ENCODE results near the gene PYCR2.

Gene PYCR2

GRCh38 chr1:225917536-225917935, 6.5 kb downstream of the PYCR2 start:
- DNase-seq = no peak

GRCh38 chr1:225917101-225917500, 6.9 kb downstream of the PYCR2 start:
- DNase-seq = no peak

GRCh38 chr1:225915538-225915991, 8.5 kb downstream of the PYCR2 start:
- no peak for DNase-seq

- no peak for DNase-seq
Observed at GRCh38 chr1:225914947-225915346, 9.1 kb downstream of the PYCR2 start.

GRCh38 chr1:225914391-225914790, 9.7 kb downstream of the PYCR2 start:
- DNase-seq = no peak

GRCh38 chr1:225911191-225912130, 12.6 kb downstream of the PYCR2 start:
- DNase-seq = no peak

GRCh38 chr1:225909477-225909876, 14.6 kb downstream of the PYCR2 start:
- no peak for DNase-seq

GRCh38 chr1:225908773-225909172, 15.3 kb downstream of the PYCR2 start:
- DNase-seq = peak; percentile 21 to 77

- DNase-seq = no peak
Observed at GRCh38 chr1:225908013-225908640, 15.9 kb downstream of the PYCR2 start.

- no peak for DNase-seq
Observed at GRCh38 chr1:225907341-225907740, 16.7 kb downstream of the PYCR2 start.

- DNase-seq = no peak
Observed at GRCh38 chr1:225906467-225906866, 17.6 kb downstream of the PYCR2 start.

GRCh38 chr1:225903623-225904022, 20.4 kb downstream of the PYCR2 start:
- no peak for DNase-seq

- DNase-seq = no peak
Observed at GRCh38 chr1:225899044-225899925, 24.8 kb downstream of the PYCR2 start.

GRCh38 chr1:225897595-225898514, 26.2 kb downstream of the PYCR2 start:
- peak in 1 of 2 experiments; percentile 51 for DNase-seq

GRCh38 chr1:225896937-225897549, 27.0 kb downstream of the PYCR2 start:
- DNase-seq = no peak

- DNase-seq = no peak
Observed at GRCh38 chr1:225896494-225896893, 27.6 kb downstream of the PYCR2 start.

GRCh38 chr1:225892307-225892706, 31.7 kb downstream of the PYCR2 start:
- no peak for DNase-seq

- no peak for DNase-seq
Observed at GRCh38 chr1:225891229-225891972, 32.6 kb downstream of the PYCR2 start.

GRCh38 chr1:225890346-225891228, 33.5 kb downstream of the PYCR2 start:
- no peak for DNase-seq

- DNase-seq = no peak
Observed at GRCh38 chr1:225889743-225890142, 34.3 kb downstream of the PYCR2 start.
